PC-9 (cell line): ENCODE data around the gene LRMDA. TPM values are rescaled to one million over a fixed set of nuclear protein-coding genes. Genes with fewer than 3 reads are reported as not detected.

Experiments used
- BruUV-seq: library from RNA; stranded (reverse); fragments of 400-500 nt; replicated peaks from 2 replicates; lab custom pipeline; 2021; lab: Mats Ljungman, UMichigan
- CTCF ChIA-PET: fragments of 300-600 bp; sonication (Branson Sonifier 250); formaldehyde crosslinking; loops from one replicate; lab custom pipeline; 2022; ENCODE audit warnings: antibody characterized with exemption; lab: Charles Lee
- POLR2A ChIA-PET: fragments of 300-600 bp; sonication (Branson Sonifier 250); formaldehyde crosslinking; loops from one replicate; lab custom pipeline; 2022; ENCODE audit warnings: antibody characterized with exemption; ENCODE audit not compliant: unreplicated experiment; lab: Charles Lee
- DNase-seq, 2 experiments: peaks; one replicate each; pipeline versions ENCODE4 v3.0.0 to v3.0.0-alpha.2; 2015 to 2022; ENCODE audit warnings: mixed read lengths in 1 of 2
- H2AFZ ChIP-seq: fragments of 200-600 bp; sonication (generic); 2 replicates; pipeline ENCODE4 v1.8.1; 2017; ENCODE audit warnings: antibody characterized with exemption
- H3F3A ChIP-seq: fragments of 200-600 bp; sonication (generic); 2 replicates; pipeline ENCODE4 v1.8.1; 2017; ENCODE audit warnings: antibody characterized with exemption, mild to moderate bottlenecking, low read depth; ENCODE audit not compliant: insufficient read depth
- H3K27ac ChIP-seq: fragments of 200-600 bp; sonication (generic); 2 replicates; pipeline ENCODE4 v1.6.1; 2016; ENCODE audit warnings: mixed run types
- H3K27me3 ChIP-seq: fragments of 200-600 bp; sonication (generic); 2 replicates; pipeline ENCODE4 v1.6.1; 2016; ENCODE audit warnings: low read depth, mixed run types; ENCODE audit not compliant: insufficient read depth
- H3K36me3 ChIP-seq: fragments of 200-600 bp; sonication (generic); 2 replicates; pipeline ENCODE4 v1.6.1; 2016; ENCODE audit warnings: low read depth, mixed run types
- H3K4me1 ChIP-seq: fragments of 200-600 bp; sonication (generic); replicated peaks from 2 replicates; pipeline ENCODE4 v1.6.1; 2016; ENCODE audit warnings: mixed run types; ENCODE audit not compliant: insufficient read depth
- H3K4me2 ChIP-seq: fragments of 200-600 bp; sonication (generic); 2 replicates; pipeline ENCODE4 v1.6.1; 2017; ENCODE audit warnings: mixed run types
- H3K4me3 ChIP-seq: fragments of 200-600 bp; sonication (generic); 2 replicates; pipeline ENCODE4 v1.6.1; 2016; ENCODE audit warnings: mixed run types
- H3K79me2 ChIP-seq: fragments of 200-600 bp; sonication (generic); 2 replicates; pipeline ENCODE4 v1.6.1; 2017; ENCODE audit warnings: low read depth, mixed run types
- H3K9me2 ChIP-seq: fragments of 200-600 bp; sonication (generic); 2 replicates; pipeline ENCODE4 v1.8.1; 2017; ENCODE audit warnings: mild to moderate bottlenecking; ENCODE audit not compliant: insufficient read depth
- H3K9me3 ChIP-seq: fragments of 200-600 bp; sonication (generic); 2 replicates; pipeline ENCODE4 v1.8.1; 2016; ENCODE audit warnings: low read depth; ENCODE audit not compliant: insufficient read depth
- H4K20me1 ChIP-seq: fragments of 200-600 bp; sonication (generic); 2 replicates; pipeline ENCODE4 v1.8.1; 2017; ENCODE audit not compliant: insufficient read depth
- CTCF ChIP-seq: fragments of 200-600 bp; sonication (generic); conservative IDR thresholded peaks from 2 replicates; pipeline ENCODE4 v1.6.1; 2017; ENCODE audit warnings: mixed run types, antibody characterized with exemption, mild to moderate bottlenecking, moderate library complexity
- EZH2 ChIP-seq: fragments of 200-600 bp; sonication (generic); IDR thresholded peaks from 2 replicates; pipeline ENCODE4 v1.8.0; 2017; ENCODE audit warnings: antibody characterized with exemption, low read depth
- intact Hi-C: fragments of 100-400 bp; cut with micrococcal nuclease; formaldehyde crosslinking; loops from one replicate; pipeline ENCODE4 v1.10.0; 2022; ENCODE audit not compliant: unreplicated experiment
- total RNA-seq: library from RNA; stranded (reverse); gene quantifications from 2 replicates; pipeline ENCODE4 v1.2.3, GENCODE V29; 2021

The LRMDA gene
- total RNA-seq, 1 experiment from 2014 or later, result not detected

- Histone ChIP-seq H3K4me3 (no peak overlapping the region), H3K36me3 (no peaks in the 10 kb centered on the region), H3K27ac (no peak overlapping the region), H4K20me1 (no peaks in the 10 kb centered on the region), H3K9me2 (no peaks in the 10 kb centered on the region), H3F3A (no peaks in the 10 kb centered on the region), H2AFZ (no peak overlapping the region), H3K27me3 (no peaks in the 10 kb centered on the region), H3K79me2 (no peaks in the 10 kb centered on the region), H3K4me2 (no peak overlapping the region), H3K9me3 (no peaks in the 10 kb centered on the region), H3K4me1 (peaks cover 23% of the 10 kb centered on the region)
- intact Hi-C loops, result no loop called here
- no peak for DNase-seq
- POLR2A ChIA-PET, result no interaction called here
- CTCF ChIA-PET, result no interaction called here
- TF ChIP-seq CTCF (no peak), EZH2 (no peak)
- no TSS peak for BruUV-seq
These were observed 24.7 kb downstream of the LRMDA start for GRCh38 chr10:75456122-75456521.

GRCh38 chr10:75460059-75460458 is 28.6 kb downstream of the LRMDA start:
- POLR2A ChIA-PET, result no interaction called here
- Histone ChIP-seq H3K9me3 (no peaks in the 10 kb centered on the region), H3K27me3 (no peaks in the 10 kb centered on the region), H2AFZ (no peak overlapping the region), H3K27ac (no peak overlapping the region), H3K4me1 (0 out of 2 replicates have a peak, but pooled peaks cover 5% of the 10 kb centered on the region), H3K9me2 (no peaks in the 10 kb centered on the region; the same call in 1 of the 2 replicates), H3K4me3 (no peak overlapping the region), H3K4me2 (no peak overlapping the region), H3K79me2 (no peaks in the 10 kb centered on the region), H4K20me1 (no peaks in the 10 kb centered on the region), H3K36me3 (no peaks in the 10 kb centered on the region), H3F3A (no peaks in the 10 kb centered on the region)
- intact Hi-C loops, result no loop called here
- TF ChIP-seq CTCF (no peak), EZH2 (no peak)
- no peak for DNase-seq
- CTCF ChIA-PET, result no interaction called here
- no TSS peak for BruUV-seq

GRCh38 chr10:75461672-75462649 is 30.5 kb downstream of the LRMDA start:
- H3K36me3 ChIP-seq, result no peaks in the 10 kb centered on the region
- DNase-seq, result no peak
- no TSS peak for BruUV-seq
- H3K4me2 ChIP-seq, result no peak overlapping the region
- no peaks in the 10 kb centered on the region for H3K27me3 ChIP-seq
- no peaks in the 10 kb centered on the region for H4K20me1 ChIP-seq
- H3F3A ChIP-seq, result no peaks in the 10 kb centered on the region
- TF ChIP-seq EZH2 (no peak), CTCF (no peak)
- intact Hi-C loops, result no loop called here
- POLR2A ChIA-PET, result no interaction called here
- no peak overlapping the region for H3K27ac ChIP-seq
- no peaks in the 10 kb centered on the region; the same call in 1 of the 2 replicates for H3K9me2 ChIP-seq
- H3K9me3 ChIP-seq, result no peaks in the 10 kb centered on the region
- H3K4me3 ChIP-seq, result no peak overlapping the region
- CTCF ChIA-PET, result no interaction called here
- H2AFZ ChIP-seq, result no peak overlapping the region
- no peaks in the 10 kb centered on the region for H3K79me2 ChIP-seq
- H3K4me1 ChIP-seq, result 0 out of 2 replicates have a peak, but pooled peaks cover under 1% of the 10 kb centered on the region
